SKM-1 treated with dmso at 0.1 percent for 144 hours (cell line): ENCODE measurements around the gene DRAXIN.

Experiments
- DNase-seq: peaks from one replicate; lab custom pipeline; 2025; ENCODE audit not compliant: unreplicated experiment; lab: John Stamatoyannopoulos, UW

Gene DRAXIN

GRCh38 chr1:11707621-11708276, 16.2 kb downstream of the DRAXIN start:
- no peak for DNase-seq

- DNase-seq = no peak
These were observed 17.2 kb downstream of the DRAXIN start for GRCh38 chr1:11708554-11709350.

GRCh38 chr1:11711490-11711889, 20.0 kb downstream of the DRAXIN start:
- no peak for DNase-seq

GRCh38 chr1:11712285-11712684, 20.8 kb downstream of the DRAXIN start:
- no peak for DNase-seq

GRCh38 chr1:11713095-11713494, 21.6 kb downstream of the DRAXIN start:
- no peak for DNase-seq

- DNase-seq = no peak
These were observed 23.5 kb downstream of the DRAXIN start for GRCh38 chr1:11714831-11715575.

- DNase-seq = peak; percentile 87
These were observed 28.0 kb downstream of the DRAXIN start for GRCh38 chr1:11719313-11720032.

GRCh38 chr1:11720033-11720376, 28.5 kb downstream of the DRAXIN start:
- no peak for DNase-seq

GRCh38 chr1:11720525-11720924, 29.0 kb downstream of the DRAXIN start:
- no peak for DNase-seq

GRCh38 chr1:11721311-11721710, 29.8 kb downstream of the DRAXIN start:
- no peak for DNase-seq

GRCh38 chr1:11722538-11722937, 31.0 kb downstream of the DRAXIN start:
- DNase-seq = no peak

- peak; percentile 17 for DNase-seq
These were observed 34.1 kb downstream of the DRAXIN start for GRCh38 chr1:11725616-11726015.

- DNase-seq = no peak
These were observed 35.6 kb downstream of the DRAXIN start for GRCh38 chr1:11727119-11727518.

- DNase-seq = no peak
These were observed 36.8 kb downstream of the DRAXIN start for GRCh38 chr1:11728126-11728806.

- no peak for DNase-seq
These were observed 37.6 kb downstream of the DRAXIN start for GRCh38 chr1:11729155-11729497.

- peak; percentile 24 for DNase-seq
These were observed 38.3 kb downstream of the DRAXIN start for GRCh38 chr1:11729498-11730428.

GRCh38 chr1:11730429-11730891, 39.0 kb downstream of the DRAXIN start:
- DNase-seq = peak; percentile 96

- DNase-seq = no peak
These were observed 40.3 kb downstream of the DRAXIN start for GRCh38 chr1:11731691-11732283.

- DNase-seq = no peak
These were observed 41.8 kb downstream of the DRAXIN start for GRCh38 chr1:11733306-11733705.
